BLaER1 (cell line): ENCODE measurements around the gene MINDY4.
A peak's percentile ranks its signal among the peaks of the same experiment; 100 is the strongest.

Experiments used
- H3K27ac ChIP-seq: shearing (Covaris generic); formaldehyde crosslinking; 2 replicates; pipeline ENCODE4 v1.8.1; 2022
- H3K27me3 ChIP-seq: shearing (Covaris generic); formaldehyde crosslinking; 2 replicates; pipeline ENCODE4 v1.8.1; 2022
- H3K36me3 ChIP-seq: shearing (Covaris generic); formaldehyde crosslinking; 2 replicates; pipeline ENCODE4 v1.8.1; 2022
- H3K4me1 ChIP-seq: shearing (Covaris generic); formaldehyde crosslinking; 2 replicates; pipeline ENCODE4 v1.8.1; 2022
- H3K4me2 ChIP-seq: shearing (Covaris generic); formaldehyde crosslinking; 2 replicates; pipeline ENCODE4 v1.8.1; 2022
- H3K4me3 ChIP-seq: shearing (Covaris generic); formaldehyde crosslinking; 2 replicates; pipeline ENCODE4 v1.8.1; 2022
- H3K9ac ChIP-seq: shearing (Covaris generic); formaldehyde crosslinking; 2 replicates; pipeline ENCODE4 v1.8.1; 2022
- H3K9me3 ChIP-seq: shearing (Covaris generic); formaldehyde crosslinking; 2 replicates; pipeline ENCODE4 v1.8.1; 2022
- H4K20me1 ChIP-seq: shearing (Covaris generic); formaldehyde crosslinking; 2 replicates; pipeline ENCODE4 v1.8.1; 2022
- Cebpa-rat ChIP-seq: shearing (Covaris generic); IDR thresholded peaks from 2 replicates; pipeline ENCODE4 v1.8.1; 2022

Gene MINDY4

GRCh38 chr7:30914596-30914995 lies 143.4 kb downstream of the MINDY4 start:
- H3K27me3 ChIP-seq = no peaks in the 10 kb centered on the region
- H4K20me1 ChIP-seq = no peaks in the 10 kb centered on the region
- peak overlapping the region; percentile 82 for H3K4me2 ChIP-seq
- H3K36me3 ChIP-seq = no peaks in the 10 kb centered on the region
- no peak overlapping the region for H3K4me3 ChIP-seq
- peak overlapping the region; percentile 44; the same call in 1 of the 2 replicates for H3K27ac ChIP-seq
- no peaks in the 10 kb centered on the region for H3K9me3 ChIP-seq
- TF ChIP-seq Cebpa-rat = no peak
- H3K4me1 ChIP-seq = peaks cover 71% of the 10 kb centered on the region
- peak overlapping the region; percentile 34; the same call in 1 of the 2 replicates for H3K9ac ChIP-seq

- Histone ChIP-seq H3K27me3 (no peaks in the 10 kb centered on the region), H3K4me2 (peak overlapping the region; percentile 82), H3K9ac (0 out of 2 replicates have a peak overlapping the region, but pooled peaks have one; percentile 10), H3K4me1 (peaks cover 66% of the 10 kb centered on the region), H3K36me3 (no peaks in the 10 kb centered on the region), H3K27ac (peak overlapping the region; percentile 13; the same call in 1 of the 2 replicates), H3K9me3 (no peaks in the 10 kb centered on the region), H4K20me1 (no peaks in the 10 kb centered on the region), H3K4me3 (no peak overlapping the region)
- no peak for TF ChIP-seq Cebpa-rat
These were observed 143.9 kb downstream of the MINDY4 start for GRCh38 chr7:30915005-30915601.

GRCh38 chr7:30915751-30916150 lies 144.5 kb downstream of the MINDY4 start:
- H3K4me1 ChIP-seq = peaks cover 62% of the 10 kb centered on the region
- no peak overlapping the region for H3K4me3 ChIP-seq
- no peaks in the 10 kb centered on the region for H3K27me3 ChIP-seq
- H3K36me3 ChIP-seq = no peaks in the 10 kb centered on the region
- H3K4me2 ChIP-seq = peak overlapping the region; percentile 82
- TF ChIP-seq Cebpa-rat = no peak
- H3K9me3 ChIP-seq = no peaks in the 10 kb centered on the region
- 0 out of 2 replicates have a peak overlapping the region, but pooled peaks have one; percentile 13 for H3K27ac ChIP-seq
- 0 out of 2 replicates have a peak overlapping the region, but pooled peaks have one; percentile 10 for H3K9ac ChIP-seq
- H4K20me1 ChIP-seq = no peaks in the 10 kb centered on the region

GRCh38 chr7:30916255-30916654 lies 145.0 kb downstream of the MINDY4 start:
- H3K9ac ChIP-seq = no peak overlapping the region
- no peak for TF ChIP-seq Cebpa-rat
- no peak overlapping the region for H3K27ac ChIP-seq
- H3K4me1 ChIP-seq = peaks cover 61% of the 10 kb centered on the region
- no peak overlapping the region for H3K4me3 ChIP-seq
- no peaks in the 10 kb centered on the region for H3K9me3 ChIP-seq
- no peaks in the 10 kb centered on the region for H3K36me3 ChIP-seq
- H4K20me1 ChIP-seq = no peaks in the 10 kb centered on the region
- no peaks in the 10 kb centered on the region for H3K27me3 ChIP-seq
- H3K4me2 ChIP-seq = peak overlapping the region; percentile 82

GRCh38 chr7:30916767-30917166 lies 145.6 kb downstream of the MINDY4 start:
- H3K4me2 ChIP-seq = no peak overlapping the region
- H3K4me1 ChIP-seq = peaks cover 56% of the 10 kb centered on the region
- H3K27me3 ChIP-seq = no peaks in the 10 kb centered on the region
- H3K9ac ChIP-seq = no peak overlapping the region
- H3K27ac ChIP-seq = no peak overlapping the region
- H3K4me3 ChIP-seq = no peak overlapping the region
- no peaks in the 10 kb centered on the region for H3K9me3 ChIP-seq
- H3K36me3 ChIP-seq = no peaks in the 10 kb centered on the region
- TF ChIP-seq Cebpa-rat = no peak
- no peaks in the 10 kb centered on the region for H4K20me1 ChIP-seq

- no peaks in the 10 kb centered on the region for H3K36me3 ChIP-seq
- no peak overlapping the region for H3K9ac ChIP-seq
- no peaks in the 10 kb centered on the region for H3K9me3 ChIP-seq
- H3K4me3 ChIP-seq = no peak overlapping the region
- H3K4me1 ChIP-seq = peaks cover 50% of the 10 kb centered on the region
- TF ChIP-seq Cebpa-rat = no peak
- H3K4me2 ChIP-seq = no peak overlapping the region
- no peaks in the 10 kb centered on the region for H3K27me3 ChIP-seq
- H4K20me1 ChIP-seq = no peaks in the 10 kb centered on the region
- H3K27ac ChIP-seq = no peak overlapping the region
These were observed 146.1 kb downstream of the MINDY4 start for GRCh38 chr7:30917216-30917893.

GRCh38 chr7:30918676-30919075 lies 147.5 kb downstream of the MINDY4 start:
- Histone ChIP-seq H4K20me1 (no peaks in the 10 kb centered on the region), H3K4me3 (no peak overlapping the region), H3K36me3 (no peaks in the 10 kb centered on the region), H3K4me2 (no peak overlapping the region), H3K27me3 (no peaks in the 10 kb centered on the region), H3K4me1 (peaks cover 37% of the 10 kb centered on the region), H3K9ac (no peak overlapping the region), H3K9me3 (no peaks in the 10 kb centered on the region), H3K27ac (no peak overlapping the region)
- no peak for TF ChIP-seq Cebpa-rat

GRCh38 chr7:30920021-30920583 lies 148.9 kb downstream of the MINDY4 start:
- Histone ChIP-seq H3K9me3 (no peaks in the 10 kb centered on the region), H3K4me2 (no peak overlapping the region)

GRCh38 chr7:30920584-30921539 lies 149.6 kb downstream of the MINDY4 start:
- H4K20me1 ChIP-seq = no peaks in the 10 kb centered on the region

More at GRCh38 chr7:30920021-30920583, 148.9 kb downstream of the MINDY4 start:
- no peaks in the 10 kb centered on the region for H3K27me3 ChIP-seq
- H3K9ac ChIP-seq = no peak overlapping the region
- no peaks in the 10 kb centered on the region for H3K36me3 ChIP-seq
- H3K4me3 ChIP-seq = no peak overlapping the region
- TF ChIP-seq Cebpa-rat = no peak
- no peaks in the 10 kb centered on the region for H4K20me1 ChIP-seq
- H3K4me1 ChIP-seq = peaks cover 23% of the 10 kb centered on the region
- H3K27ac ChIP-seq = no peak overlapping the region

More at GRCh38 chr7:30920584-30921539, 149.6 kb downstream of the MINDY4 start:
- H3K4me2 ChIP-seq = 0 out of 2 replicates have a peak overlapping the region, but pooled peaks have one; percentile 19
- no peaks in the 10 kb centered on the region for H3K27me3 ChIP-seq
- H3K36me3 ChIP-seq = no peaks in the 10 kb centered on the region
- no peak overlapping the region for H3K27ac ChIP-seq
- no peaks in the 10 kb centered on the region for H3K9me3 ChIP-seq
- TF ChIP-seq Cebpa-rat = no peak
- peaks cover 15% of the 10 kb centered on the region for H3K4me1 ChIP-seq
- H3K4me3 ChIP-seq = no peak overlapping the region
- no peak overlapping the region for H3K9ac ChIP-seq
